Activated CD4-positive, alpha-beta T cell treated with anti-CD3 and anti-CD28 coated beads for 4 hours (primary cell): ENCODE data around the gene MINAR1.

ENCODE experiments used
- DNase-seq, 2 donors: peaks; one replicate each; pipeline ENCODE4 v3.0.0-alpha.2; 2020

Gene MINAR1

DNA sequence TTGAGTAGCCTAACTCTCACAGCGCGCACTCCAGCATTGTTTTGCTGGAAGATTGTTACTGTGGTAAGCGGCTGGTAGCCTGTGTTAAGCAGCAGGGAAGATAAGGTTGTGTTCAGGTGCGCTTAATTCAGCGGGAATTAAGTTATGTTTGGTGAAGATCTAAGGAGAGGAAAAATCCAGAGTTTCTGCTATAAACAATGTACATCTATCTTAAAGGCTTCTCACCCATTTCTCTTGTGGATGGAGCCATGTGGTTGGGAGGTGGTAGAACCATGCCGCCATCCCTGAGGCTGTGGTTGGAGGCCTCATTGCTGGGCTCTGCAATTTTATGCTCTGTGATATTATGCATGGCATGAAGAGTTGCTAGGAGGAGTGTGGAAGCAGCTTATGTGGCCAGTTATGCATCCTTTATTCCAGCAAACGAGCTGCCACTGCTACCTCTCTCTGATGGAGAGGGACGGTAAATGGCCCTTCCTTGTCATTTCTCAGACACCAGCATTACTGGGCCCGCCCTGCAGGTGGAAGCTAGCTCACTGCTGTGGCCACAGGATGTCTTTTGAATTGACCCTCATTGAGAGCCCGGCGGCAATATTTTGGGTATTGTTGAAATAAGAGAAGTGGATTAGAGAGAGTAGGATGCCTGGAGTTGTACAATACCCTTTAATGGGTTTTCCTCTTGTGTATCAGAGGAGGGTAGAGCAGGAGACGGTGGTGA is 1.3 kb downstream of the MINAR1 start:
- DNase-seq: no peak

DNA sequence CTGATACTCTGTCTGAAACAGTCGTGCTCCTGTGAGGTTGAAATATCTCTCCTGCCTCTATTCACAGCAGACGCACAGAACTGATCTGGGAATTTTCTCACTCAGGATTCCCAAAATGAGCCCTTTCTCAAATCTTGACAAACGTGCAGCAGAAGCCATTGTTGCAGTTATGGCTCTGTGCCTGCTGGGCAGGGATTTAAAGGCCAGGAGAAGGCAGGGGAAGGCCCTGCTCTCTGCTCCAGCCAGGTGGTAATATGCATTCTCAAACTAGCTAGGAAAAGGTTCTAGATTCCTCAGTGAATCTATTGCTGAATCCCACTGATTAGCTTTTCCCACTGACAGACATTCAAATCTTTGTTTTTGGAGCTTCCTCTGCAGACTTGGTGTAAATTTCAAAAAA is 2.2 kb downstream of the MINAR1 start:
- no peak for DNase-seq

DNA sequence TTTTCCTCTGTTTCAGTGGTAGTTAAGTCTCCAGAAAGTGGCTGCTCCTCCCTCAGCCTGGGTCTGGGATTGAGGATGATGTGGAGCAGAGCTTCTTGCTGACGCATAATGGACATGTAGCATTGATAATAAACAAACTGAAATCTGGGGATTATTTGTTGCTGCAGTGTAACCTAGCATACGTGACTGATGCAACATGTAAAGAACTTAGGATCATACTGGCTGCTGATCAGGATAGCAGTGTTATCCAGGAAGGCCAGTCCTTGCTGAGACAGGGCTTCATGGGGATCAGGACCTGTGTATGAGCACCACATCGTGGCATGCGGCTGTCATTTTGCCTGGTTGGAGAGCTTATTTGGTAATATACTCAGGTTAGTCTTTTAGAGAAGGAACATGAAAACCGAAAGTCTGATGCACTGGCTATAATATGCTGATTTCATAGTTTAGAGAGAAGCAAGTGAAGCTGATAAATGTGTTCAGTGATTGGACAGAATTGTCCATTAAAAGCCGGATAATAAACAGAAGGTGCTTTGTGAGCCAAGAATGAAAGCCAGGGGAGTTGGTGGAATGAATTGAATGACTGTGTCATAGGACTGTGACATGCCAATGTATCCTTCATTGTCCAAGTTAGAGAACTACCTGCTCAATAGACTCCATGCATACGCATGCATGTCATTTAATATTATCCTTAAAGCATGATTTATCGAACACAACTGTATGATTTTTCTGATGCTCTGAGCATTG is 4.1 kb downstream of the MINAR1 start:
- no peak for DNase-seq

DNA sequence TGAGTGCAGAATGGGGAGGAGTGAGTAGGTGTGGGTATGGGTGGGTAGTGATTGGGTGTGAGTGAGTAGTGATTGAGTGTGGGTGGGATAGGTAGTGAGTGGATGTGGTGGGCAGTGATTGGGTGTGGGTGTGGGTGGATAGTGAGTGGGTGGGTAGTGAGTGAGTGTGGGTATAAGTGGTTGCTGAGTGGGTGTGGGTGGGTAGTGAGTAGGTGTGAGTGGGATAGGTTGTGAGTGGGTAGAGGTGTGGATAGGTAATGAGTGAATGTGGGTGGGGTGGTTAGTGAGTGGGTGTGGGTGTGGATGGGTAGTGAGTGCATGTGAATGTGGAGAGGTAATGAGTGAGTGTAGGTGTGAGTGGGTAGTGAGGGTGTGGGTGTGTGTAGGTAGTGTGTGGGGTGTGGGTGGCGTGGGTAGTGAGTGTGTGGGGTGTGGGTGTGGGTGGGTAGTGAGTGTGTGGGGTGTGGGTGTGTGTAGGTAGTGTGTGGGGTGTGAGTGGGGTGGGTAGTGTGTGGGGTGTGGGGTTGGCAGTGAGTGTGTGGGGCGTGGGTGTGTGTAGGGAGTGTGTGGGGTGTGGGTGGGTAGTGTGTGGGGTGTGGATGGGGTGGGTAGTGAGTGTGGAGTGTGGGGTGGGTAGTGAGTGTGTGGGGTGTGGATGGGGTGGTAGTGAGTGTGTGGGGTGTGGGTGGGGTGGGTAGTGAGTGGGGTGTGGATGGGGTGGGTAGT is 5.3 kb downstream of the MINAR1 start:
- no peak for DNase-seq

DNA sequence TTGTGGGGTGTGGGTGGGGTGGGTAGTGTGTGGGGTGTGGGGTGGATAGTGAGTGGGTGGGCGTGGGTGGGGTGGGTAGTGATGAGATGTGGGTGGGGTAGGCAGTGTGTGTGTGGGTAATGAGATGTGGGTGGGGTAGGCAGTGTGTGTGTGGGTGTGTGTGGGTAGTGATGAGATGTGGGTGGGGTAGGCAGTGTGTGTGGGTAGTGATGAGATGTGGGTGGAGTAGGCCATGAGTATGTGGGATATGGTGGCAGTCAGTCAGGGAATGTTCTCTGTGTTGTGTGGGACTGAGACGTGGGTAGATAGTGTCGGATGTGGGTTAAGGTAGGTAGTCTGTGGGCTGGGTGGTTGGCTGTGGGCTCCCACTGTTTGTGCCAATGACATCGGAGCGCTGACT is 7.1 kb downstream of the MINAR1 start:
- DNase-seq: no peak

DNA sequence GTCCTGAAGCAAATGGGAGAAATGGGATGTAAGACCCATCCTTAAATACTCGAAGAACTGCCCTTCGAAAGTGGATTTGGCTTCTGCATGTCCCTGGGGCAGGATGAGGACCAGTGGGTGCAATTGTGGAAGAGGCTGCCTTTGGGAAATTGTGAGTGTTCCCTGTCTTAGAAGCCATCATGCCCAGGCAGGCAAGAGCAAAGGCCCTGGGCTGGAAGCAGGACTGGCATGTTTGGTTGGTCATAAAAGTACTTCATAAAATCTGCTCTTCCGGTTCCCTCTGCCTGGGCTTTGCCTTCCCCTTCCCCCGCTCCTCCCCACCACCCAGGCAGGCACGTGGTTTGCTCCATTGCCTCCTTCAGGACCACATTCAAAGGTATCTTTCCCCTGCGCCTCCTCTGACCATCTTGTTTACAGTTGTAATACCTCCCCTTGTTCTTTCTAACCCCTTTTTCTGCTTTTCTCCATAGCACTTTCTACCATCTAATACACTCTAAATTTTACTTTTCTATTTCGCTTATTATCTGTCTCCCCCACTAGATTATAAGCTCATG is 8.3 kb downstream of the MINAR1 start:
- no peak for DNase-seq

DNA sequence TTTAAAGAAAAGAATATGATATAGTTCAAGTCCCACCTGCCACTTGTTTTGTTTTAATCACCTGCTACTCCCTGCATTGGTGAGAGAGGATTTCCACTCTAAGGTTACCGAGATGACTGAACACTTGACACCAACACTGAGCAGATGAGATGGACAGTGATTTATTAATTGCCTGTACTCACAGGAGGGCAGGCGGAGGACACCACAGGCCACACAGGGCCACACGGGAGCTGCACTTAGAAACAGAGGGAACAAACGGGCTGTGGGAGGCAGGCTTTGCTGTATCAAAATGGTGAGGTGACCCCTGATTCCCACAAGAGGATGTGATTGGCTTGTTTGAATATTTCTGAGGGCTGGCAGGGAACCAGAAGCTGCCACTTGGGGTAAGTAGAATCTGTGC is 10.8 kb downstream of the MINAR1 start:
- DNase-seq: no peak

DNA sequence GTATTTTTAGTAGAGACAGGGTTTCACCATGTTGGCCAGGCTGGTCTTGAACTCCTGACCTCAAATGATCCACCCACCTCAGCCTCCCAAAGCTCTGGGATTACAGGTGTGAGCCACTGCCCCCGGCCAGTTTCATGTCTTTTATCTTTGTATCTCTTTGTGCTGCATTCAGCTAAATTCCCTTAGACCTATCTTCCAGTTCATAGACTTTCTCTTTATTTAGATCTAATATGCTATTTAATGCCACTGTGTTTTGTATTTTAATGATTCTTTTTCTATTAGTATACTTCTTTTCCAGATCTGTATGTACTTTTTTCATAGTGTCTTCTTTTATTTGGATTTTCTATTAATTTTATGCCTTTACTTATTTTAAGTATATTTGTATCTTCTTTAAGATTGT is 14.9 kb downstream of the MINAR1 start:
- DNase-seq: no peak

DNA sequence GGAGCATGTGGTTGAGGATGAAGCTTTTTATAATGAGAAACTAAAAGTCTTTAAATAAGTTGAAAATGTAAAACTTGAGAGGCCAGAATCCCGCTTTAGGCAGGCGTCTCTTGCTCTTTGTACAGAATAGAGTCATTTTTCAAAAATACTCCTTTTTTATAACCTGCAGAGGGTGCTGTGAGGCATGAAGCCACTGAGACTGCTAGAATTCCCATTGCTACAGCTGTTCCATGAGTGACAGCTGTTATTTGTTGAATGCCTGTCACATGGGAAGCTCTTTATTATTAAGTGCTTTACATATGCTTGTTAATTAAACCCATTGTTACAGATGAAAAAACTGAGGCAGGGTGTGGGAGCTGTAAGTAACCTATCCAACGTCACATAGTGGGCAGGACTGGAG is 18.5 kb downstream of the MINAR1 start:
- no peak for DNase-seq

DNA sequence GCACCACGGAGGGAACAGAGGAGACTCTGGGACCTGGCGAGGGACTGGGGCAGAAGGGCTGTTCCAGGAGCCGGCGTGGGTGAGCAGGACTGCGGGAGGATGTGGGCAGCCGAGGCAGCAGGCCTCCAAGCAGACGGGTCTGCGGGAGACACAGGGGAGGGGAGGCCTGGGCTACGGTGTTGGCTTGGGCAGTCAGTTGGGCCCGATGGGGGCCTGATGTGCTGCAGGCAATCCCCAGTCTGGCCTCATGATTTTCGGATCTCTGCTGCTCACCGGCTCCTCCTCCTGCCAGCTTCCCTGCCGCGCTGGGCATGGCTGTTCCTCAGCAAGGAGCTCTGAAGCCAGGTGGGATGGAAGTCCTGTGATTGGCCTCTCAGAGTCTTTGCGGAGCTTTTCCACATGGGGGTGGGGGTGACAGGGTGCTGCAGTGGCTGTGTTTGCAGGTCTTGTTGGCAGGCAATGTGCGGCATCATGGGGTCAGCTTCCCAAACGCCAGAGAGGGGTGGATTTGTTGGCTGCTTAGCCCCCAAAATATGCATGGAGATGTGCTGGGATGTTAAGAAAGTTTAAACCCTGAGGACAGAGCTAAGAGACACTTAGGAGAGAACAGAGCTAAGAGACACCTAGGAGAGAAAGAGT is 19.3 kb downstream of the MINAR1 start:
- DNase-seq: no peak

DNA sequence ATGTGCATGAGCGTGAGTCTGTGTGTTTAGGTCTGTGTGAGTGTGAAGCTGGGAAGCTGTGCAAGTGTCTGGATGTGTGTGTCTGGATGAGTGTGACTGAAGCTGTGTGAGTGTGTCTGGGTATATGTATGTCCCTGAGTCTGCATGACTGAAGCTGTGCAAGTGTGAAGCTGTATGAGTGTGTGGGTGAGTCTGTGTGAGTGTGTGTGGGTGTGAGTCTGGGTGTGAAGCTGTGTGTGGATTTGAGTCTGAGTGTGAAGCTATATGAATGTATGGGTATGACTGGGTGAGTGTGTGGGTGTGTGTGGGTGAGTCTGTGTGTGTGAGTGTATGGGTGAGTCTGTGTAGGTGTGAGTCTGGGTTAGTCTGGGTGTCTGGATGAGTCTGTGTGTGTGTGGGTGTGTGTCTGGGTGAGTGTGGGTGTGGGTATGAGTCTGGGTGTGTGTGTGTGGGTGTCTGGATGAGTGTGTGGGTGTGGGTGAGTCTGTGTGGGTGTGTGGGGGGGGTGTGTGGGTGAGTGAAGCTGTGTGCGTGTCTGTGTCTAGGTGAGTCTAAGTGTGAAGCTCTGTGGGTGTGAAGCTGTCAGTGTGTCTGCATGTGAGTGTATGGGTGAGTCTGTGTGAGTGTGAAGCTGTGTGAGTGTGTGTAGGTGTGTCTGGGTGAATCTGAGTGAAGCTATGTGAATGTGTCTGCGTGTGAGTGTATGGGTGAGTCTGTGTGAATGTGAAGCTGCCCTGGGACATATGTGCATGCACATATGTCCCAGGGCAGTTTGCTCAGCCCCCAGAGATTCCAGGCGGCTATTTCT is 20.3 kb downstream of the MINAR1 start:
- DNase-seq: no peak

DNA sequence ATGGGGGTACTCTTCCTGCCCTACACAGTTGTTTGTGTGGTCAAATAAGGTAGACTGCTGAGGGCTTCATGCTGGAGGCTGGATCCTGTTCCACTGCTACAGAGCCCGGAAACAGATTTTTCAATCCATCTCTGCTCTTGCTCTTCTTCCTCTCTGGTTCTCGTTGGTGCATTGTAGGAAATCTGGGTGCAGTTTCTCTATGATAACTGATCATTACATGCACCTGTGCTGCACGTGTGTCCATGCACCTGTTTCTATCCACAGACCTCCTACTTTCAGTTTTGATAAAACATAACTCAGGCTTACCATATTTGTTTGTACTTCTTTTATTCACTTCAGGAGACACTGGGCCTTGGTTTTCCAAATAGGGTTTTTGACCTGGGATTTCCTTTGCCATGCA is 21.3 kb downstream of the MINAR1 start:
- no peak for DNase-seq

DNA sequence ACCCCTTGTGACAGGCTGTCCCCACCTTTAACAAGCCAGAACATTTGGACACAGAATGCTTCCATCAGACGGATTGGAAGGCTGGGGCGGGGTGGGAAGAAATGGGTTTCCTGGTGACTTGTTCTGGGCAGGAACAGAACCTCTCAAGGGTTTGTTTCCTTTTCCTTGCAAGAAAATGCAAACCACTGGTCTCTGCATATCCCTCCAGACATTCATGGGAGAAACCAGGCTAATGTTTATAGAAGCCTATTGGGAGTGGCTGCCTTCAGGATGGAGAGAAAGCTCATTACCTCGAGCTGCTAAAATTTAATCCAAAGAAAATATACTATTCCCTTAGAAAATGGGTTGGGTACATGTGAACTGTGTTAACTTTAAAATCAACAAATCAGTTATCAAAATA is 21.9 kb downstream of the MINAR1 start:
- no peak for DNase-seq

DNA sequence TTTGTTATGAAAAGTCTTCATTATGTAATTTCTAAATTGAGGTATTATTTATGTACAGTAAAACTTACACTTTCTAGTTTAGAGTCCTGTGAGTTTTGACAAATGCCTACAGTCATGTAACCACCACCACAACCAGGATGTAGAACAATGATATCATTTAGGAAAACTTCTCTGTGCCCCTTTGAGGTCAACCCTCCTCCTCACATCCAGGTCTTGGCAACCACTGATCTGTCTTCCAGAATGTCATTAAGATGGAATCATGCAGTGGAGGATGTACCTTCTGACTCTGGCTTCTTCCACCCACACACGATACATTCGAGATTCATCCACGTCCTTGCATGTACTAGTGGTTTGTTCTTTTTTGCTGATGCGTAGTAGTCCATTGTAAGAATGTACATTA is 23.2 kb downstream of the MINAR1 start:
- no peak for DNase-seq

DNA sequence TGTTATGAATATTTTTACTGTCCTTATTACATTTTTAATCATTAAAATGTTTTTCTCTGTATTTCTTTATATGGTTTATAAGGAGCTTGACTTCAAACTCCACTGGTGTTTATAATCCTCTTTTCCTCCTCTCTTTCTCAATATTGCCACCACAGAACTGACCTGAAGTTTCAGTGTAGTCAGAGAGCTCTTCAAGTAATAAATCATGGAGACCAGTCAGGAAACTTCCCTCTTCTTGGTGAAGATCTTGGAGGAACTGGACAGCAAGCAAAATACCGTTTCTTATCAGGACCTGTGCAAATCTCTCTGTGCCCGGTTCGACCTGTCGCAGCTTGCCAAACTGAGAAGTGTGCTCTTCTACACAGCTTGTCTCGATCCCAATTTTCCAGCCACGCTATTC is 23.8 kb downstream of the MINAR1 start:
- no peak for DNase-seq

DNA sequence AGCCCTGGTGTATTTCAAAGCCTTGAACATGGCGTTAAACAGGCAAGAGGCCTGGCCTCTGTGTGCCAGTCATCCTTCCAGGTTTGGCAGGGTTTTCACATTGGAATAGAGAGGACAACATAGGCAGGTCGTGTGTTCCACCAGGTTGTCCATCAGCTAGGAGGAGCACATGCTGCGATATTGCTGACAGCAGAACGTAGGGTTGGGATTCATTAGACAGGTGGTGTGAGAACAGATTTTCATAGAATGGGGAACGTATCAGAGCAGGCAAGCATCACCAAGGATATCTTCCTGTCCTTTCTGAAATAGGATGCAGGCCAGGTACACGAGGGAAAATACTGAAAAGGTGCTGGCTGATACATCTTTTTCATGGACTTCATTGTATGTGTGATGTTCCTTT is 26.4 kb downstream of the MINAR1 start:
- DNase-seq: no peak

DNA sequence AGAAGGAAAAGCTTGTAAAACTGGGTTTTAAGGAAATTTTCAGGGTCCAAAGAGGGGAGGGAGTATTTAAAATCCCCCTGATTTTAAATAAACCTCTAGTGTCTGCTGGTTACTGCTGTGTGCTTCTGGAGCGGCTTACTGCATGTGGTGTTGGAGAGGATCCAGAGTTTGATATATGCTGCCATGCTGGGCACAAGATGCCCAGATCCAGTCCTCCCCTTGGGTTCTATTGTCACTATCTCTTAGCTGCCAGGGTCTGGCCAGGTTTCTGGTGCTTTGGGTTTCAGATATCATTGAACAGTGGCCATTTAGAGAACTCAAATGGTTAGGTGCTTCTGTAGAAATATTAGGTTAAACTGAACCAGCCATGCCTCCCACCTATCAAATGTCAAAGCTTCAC is 27.5 kb downstream of the MINAR1 start:
- DNase-seq: no peak

DNA sequence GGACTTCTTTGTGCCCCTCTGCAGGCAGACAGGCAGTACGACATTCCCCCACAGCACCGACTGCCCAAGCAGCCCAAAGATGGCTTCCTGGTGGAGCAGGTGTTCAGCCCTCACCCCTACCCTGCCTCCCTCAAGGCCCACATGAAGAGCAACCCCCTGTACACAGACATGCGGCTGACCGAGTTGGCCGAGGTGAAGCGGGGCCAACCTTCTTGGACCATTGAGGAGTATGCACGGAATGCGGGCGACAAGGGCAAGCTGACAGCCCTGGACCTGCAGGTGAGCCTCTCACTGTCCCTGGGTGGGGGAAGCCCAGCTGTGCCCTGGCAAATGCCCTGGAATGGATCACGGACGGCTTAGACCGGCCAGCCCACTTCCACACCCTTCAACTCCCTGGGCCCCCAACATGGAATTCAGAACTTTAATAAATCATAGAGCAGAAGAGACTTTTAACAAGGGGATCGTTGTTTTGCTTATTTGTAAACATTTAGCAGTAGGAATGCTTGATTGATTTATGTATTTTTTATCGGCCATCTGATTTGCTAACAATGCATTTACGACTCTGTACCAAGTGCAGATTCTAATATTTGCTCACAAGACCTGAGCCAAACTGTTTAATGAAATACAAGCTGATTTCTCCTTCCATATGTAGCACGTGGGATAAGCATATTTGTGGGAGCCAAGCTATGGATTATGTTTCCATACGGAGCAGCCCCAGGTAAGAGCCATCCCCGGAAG is 31.1 kb downstream of the MINAR1 start:
- no peak for DNase-seq

DNA sequence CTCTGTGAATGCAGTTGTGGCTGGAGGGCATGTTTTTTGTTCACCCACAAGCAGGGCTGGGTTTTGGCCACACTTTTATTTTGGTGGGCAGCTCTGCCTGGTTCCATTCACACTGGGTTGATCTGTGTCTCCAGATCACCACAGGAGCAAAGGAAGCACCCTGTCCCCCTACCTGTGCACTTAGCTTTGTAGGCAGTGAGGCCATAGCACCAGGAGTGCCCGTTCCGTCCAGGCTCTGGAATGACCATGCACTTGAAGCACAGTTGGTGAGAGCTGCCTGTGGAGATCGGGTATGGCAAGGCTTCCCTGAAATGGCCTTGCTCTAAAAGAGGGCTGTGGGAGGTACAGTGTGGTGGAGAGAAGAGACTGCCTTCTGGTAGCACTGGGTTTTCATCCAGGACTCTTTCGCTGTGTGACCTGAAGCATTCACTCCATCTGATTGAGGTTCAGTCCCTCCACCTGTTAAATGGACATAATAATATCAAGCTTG is 31.7 kb downstream of the MINAR1 start:
- no peak for DNase-seq

DNA sequence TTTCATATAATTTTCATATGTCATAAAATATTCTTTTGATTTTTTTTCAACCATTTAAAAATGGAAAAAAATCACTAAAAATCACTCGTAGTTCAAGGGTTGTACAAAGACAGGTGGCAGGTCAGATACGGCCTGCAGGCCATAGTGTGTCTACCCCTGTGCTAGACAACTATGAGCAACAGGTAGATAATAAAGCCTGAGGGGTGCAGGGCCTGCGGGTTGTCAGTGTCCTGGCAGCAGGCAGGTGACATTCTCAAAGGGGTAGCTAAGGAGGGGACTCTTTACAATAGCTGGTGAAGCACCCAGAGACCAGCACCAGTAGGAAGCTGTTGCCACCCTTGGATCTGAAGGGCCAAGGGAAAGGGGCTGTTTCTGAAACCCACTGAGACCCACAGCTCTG is 34.4 kb downstream of the MINAR1 start:
- DNase-seq: no peak

DNA sequence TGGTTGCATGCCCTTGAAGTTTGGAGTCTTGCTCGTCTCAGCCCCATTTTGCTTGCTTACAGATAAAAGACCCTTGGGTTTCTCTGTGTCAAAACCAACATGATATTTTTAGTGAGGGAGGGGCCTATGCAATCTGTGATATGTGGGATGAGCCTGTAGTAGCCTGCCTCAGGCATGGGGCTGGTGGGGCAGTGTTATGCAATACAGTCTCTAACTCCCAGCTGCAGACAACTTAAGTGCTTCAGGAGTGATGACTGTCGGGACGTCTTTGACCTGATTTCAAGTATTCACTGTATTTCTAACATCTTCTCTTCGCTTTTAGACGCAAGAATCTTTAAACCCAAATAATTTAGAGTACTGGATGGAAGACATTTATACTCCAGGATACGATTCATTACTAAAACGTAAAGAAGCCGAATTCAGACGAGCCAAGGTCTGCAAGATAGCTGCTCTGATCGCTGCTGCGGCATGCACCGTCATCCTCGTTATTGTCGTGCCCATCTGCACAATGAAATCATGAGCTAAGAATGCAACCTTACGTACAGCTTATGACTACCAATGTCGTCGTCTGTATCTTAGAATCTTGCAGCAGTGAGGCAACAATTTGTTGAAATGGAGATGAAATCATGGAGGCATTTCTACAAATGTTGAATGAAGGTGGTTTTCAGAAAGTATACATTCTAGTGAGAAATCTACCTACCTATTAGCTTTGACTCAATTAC is 35.9 kb downstream of the MINAR1 start:
- no peak for DNase-seq
